NCI-H187 treated with DMSO at 0.1 percent for 48 hours (cell line): ENCODE measurements around the gene EIF4G3.
"Not testable (repeated sequence)": the region's sequence is repeated elsewhere in the genome, so short reads cannot be mapped to it uniquely, and the experiment has no call there.

ENCODE experiments used
- DNase-seq: peaks from one replicate; lab custom pipeline; 2025; lab: John Stamatoyannopoulos, UW

The EIF4G3 gene

GRCh38 chr1:21188235-21188634, 11.5 kb upstream of the EIF4G3 start:
- DNase-seq = no peak

DNA sequence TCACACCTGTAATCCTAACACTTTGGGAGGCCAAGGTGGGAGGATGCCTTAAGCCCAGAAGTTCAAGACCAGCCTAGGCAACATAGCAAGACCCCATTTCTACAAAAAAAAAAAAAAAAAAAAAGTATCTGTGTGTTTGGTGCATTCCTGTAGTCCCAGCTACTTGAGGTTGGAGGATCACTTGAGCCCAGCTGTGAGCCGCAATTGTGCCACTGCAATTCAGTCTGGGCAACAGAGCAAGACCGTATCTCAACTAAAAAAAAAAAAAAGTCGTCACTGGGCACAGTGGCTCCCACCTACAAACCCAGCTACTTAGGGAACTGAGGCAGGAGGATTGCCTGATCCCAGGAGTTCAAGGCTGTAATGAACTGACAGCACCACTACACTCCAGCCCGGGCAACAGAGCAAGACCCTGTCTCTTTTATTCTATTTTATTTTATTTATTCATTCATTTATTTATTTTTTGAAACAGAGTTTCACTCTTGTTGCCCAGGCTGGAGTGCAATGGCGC, 8.6 kb upstream of the EIF4G3 start:
- DNase-seq = no peak

DNA sequence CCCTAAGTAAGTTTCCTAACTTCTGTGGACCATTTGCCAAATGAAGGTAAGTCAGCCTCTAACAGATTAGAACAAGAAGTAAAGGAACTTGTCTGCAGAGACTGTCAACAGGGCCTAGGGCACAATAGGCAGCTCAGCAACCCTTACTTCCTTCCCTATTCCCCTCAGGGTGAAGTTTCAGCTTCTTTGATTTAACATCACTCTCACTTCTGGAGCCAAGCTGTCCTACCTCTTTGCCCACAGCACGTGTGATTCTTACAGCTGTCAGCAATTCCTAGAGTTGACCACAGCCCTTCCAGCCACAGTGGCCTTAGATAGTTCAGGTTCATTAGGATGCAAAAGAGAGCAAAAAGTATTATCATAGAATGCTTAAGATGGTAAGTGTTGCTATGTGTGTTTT, 7.6 kb upstream of the EIF4G3 start:
- DNase-seq = no peak

GRCh38 chr1:21182181-21182731, 5.6 kb upstream of the EIF4G3 start:
- no peak for DNase-seq

DNA sequence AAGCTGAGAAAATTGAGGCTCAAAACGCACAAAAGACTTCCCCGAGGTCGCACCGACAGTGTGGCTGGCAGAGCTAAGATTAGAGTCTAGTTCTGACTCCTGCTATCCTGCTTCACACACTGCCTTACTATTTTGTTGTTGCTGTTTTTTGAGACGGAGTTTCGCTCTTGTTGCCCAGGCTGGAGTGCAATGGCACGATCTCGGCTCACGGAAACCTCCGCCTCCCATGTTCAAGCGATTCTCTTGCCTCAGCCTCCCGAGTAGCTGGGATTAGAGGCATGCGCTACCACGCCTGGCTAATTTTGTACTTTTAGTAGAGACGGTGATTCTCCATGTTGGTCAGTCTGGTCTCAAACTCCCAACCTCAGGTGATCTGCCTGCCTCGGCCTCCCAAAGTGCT, 1.6 kb upstream of the EIF4G3 start:
- DNase-seq = not testable (repeated sequence)

GRCh38 chr1:21175670-21176581, 771 bp downstream of the EIF4G3 start:
- DNase-seq = no peak

GRCh38 chr1:21175324-21175669, 1.4 kb downstream of the EIF4G3 start:
- no peak for DNase-seq

DNA sequence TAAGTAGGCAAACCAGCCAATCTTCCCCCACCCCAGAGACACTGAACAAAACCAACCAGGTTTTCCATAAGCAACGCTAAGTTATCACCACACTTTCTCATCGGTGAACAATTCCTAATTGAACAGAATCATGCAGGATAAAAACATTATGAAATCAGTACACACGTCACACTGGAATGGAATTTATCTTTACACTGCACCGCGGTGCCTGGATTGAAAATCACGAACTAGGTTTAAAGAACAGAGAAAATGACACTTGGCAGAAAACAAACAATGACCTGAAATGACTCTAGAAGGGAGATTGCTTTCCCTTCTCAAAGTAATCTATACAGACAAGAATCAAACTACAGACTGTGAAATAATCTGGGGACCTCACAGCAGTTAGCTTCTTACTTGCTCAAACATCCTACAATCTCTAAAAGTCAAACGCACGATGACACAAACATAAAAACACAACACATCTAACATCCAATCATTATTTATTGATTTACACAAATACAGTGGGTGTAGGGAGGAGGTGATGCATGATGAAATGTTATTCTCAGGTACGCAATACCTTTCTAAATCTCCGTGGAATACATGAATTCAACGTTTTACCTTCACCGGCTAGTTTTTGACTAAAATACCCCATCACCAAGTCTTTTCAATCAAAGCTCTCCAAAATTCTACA, 1.9 kb downstream of the EIF4G3 start:
- no peak for DNase-seq

DNA sequence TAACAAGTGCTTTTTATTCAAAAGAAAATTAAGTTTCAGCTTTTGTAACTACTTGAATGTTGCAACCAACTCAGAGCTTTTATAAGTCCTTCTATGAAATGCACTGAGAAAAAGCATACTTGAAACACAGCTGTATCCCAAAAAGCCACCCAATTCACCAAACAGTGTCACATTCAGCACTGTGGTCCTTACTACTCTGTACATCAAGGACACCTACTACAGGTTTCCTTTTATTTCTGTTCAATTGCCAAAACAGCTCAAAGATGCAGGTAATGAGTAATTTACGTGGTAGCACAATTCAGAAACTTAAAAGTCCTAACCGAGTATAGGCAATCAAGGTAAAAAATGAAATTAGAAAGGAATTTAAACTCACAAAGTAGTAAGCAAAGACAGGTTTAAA, 2.5 kb downstream of the EIF4G3 start:
- no peak for DNase-seq

- not testable (repeated sequence) for DNase-seq
These were observed 3.6 kb downstream of the EIF4G3 start for GRCh38 chr1:21173096-21173495.

DNA sequence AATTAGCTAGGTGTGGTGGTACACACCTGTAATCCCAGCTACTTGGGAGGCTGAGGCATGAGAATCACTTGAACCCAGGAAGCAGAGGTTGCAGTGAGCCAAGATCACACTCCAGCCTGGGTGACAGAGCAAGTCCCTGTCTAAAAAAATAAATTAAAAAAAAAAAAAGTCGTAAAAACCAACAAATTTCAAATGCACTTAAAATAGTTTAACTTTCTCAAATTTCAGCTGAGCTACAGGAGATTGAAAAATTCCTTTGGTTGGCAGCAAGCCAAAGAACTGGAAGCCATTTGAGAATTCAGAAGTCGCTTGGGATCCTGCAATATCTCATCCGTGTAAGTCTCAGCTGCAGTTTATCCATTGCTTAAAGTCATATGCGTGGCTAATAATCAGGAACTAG, 5.9 kb downstream of the EIF4G3 start:
- DNase-seq = not testable (repeated sequence)

GRCh38 chr1:21168444-21168843, 8.3 kb downstream of the EIF4G3 start:
- DNase-seq = no peak

DNA sequence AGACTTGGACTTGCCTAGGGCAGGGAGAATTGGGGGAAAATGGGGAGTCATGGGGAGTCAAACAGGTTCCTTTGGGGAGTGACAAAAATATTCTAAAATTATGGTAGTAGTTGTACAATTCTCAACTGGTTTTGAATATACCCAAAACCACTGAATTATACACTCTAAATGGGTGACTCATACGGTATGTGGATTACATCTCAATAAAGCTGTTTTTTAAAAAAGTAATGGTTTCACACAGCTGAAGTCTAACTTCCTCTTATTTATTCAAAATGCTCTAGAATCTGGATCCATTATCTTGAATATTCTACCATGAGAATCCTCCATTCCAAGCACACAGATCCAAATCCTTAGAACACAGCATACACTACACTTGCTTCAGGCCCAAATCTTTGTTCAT, 11.1 kb downstream of the EIF4G3 start:
- no peak for DNase-seq

DNA sequence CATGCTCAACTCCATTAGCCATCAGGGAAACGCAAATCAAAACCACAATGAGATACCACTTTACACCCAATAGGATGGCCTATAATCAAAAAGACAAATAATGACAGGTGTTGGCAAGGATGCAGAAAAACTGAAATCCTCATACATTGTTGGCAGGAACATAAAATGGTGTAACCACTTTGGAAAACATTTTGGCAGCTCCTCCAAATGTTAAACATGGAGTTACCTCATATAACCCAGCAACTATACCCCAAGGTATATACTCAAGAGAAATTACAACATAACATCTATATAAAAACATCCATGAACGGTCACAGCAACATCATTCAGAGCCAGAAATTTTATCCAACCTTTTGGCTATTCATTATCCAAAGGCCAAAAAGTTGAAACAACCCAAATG, 11.6 kb downstream of the EIF4G3 start:
- no peak for DNase-seq

DNA sequence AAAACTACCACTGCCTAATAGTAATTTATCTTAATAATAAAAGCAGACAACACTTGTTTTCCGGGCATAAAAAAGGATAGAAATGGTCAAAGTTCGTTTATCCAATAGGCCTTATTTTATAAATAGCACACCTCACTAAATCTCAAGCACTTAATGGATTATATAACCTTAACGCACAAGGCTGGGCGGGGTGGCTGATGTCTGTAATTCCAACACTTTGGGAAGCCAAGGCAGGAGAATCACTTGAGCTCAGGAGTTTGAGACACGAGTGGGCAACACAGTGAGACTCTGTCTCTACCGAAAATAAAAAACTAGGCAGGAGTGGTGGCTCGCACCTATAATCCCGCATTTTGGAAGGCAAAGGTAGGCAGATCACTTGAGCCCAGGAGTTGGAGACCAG, 12.4 kb downstream of the EIF4G3 start:
- no peak for DNase-seq

DNA sequence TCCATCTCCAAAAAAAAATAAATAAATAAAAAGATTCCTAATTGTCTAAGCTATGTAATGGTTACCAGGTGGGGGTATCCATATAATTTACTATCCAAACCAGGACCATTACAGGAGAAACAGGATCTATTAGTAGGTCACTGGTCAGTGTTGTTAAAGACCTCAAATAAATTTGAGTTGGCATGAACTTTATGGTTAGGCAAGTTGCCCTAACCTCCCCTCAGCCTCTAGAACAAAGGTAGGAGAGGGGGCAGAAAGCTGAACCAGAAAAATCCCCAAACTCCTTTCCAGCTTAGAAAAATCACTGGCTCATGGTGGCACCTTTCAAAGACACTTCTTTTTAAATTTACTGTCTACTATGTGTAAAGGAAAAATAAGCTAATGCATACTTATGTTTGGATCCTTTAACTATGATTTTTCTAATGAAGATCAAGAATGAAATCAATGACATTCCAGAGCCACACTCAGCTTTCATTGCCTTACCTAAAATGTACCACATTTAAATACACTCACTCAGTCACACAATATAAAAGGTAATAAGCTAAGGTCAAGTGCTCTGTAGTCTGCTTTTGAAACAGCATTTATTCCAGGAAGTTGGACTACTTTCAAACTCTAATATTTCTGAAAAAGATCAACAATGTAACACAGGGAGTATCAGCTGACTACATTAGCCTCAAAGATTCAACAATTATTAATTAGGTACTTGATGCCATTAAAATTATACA, 13.8 kb downstream of the EIF4G3 start:
- no peak for DNase-seq

DNA sequence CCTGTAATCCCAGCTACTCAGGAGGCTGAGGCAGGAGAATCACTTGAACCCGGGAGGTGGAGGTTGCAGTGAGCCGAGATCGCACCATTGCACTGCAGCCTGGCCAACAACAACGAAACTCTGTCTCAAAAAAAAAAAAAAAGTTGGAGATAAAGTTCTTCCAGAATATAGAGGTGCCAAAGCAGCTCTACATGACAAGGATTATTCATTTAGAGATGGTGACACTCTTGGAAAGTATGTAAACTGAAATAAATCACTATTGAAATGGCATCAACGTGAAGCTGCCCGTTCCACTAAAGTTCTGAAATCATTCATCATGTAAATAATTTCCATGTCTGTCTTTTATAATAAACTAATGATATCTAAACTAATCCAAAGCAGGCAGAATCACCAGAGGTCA, 14.9 kb downstream of the EIF4G3 start:
- no peak for DNase-seq

DNA sequence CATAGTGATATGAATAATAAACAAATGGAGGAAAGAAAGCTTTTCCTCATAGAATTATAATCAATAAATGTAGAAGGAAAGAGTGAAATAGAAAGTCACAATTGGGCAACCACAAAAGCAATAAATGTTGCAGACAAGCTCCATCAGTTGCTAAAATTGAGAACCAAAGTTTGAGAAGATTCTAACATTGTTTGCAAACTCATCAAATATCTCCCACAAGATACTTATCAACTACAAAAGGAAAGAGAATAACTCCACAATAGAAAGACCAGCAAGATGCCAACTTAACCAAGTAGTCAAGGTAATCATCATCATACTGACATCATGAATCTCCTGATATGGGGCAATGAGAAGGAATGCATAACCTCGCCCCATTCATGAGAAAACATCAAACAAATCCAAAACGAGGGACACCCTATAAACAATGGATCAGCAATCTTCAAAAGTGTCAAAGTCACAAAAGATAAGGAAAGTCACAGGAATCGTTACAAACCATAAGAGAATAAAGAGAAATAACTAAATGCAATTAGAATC, 16.4 kb downstream of the EIF4G3 start:
- DNase-seq = no peak

DNA sequence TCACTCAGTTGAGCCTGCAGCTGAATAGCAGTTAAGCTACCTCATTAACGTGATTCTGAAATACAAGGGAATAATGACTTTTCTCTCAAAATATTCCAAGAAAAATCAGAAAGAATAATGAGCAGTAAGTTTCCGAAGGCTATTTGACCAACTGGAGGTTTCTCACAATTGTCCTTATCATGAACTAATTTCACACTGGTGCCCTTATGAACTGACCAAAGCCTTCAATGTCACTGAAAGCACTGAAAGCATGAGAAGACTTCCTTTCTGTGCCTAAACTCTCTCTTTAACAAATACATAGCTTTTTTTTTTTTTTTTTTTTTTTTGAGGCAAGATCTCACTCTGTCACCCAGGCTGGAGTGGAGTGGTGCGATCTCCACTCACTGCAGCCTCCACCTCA, 18.8 kb downstream of the EIF4G3 start:
- DNase-seq = no peak

DNA sequence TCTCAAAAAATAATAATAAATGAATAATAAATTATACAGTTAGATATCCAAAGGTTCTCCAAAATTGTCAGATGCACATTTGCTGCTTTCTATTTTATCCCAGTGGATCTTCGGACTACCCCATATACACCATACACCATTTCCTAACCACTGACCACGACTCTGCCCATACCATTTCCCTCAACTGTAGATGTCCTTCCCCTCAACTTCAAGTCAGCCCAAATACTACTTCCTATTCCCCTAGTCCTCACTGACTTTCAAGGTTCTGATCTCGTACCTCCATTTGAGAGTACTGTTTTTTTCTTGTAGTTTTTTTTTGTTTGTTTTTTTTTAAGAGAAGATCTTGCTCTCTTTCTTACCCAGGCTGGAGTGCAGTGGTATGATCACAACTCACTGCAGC, 19.6 kb downstream of the EIF4G3 start:
- no peak for DNase-seq

- DNase-seq = no peak
These were observed 20.7 kb downstream of the EIF4G3 start for GRCh38 chr1:21156019-21156418.

DNA sequence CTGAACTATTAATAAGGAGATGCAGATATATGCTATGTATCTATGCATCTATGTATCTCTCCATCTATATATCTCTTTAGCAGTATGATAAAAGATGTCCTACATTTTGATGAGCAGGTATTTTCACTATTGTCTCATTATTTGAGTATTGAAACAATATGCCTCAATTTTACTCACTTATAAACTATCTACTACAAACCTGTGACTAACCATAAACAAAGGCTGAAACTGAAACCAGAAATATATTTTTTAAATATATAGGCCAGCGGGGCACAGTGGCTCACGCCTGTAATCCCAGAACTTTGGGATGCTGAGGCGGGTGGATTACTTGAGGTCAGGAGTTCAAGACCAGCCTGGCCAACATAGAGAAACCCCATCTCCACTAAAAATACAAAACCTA, 22.0 kb downstream of the EIF4G3 start:
- DNase-seq = no peak
